GM18519 (cell line): ENCODE measurements around the gene MRPS18A.

Experiments used
- ATAC-seq: cut with Tn5 transposase; IDR thresholded peaks from one replicate; pipeline ENCODE4 v1.9.1; 2021; ENCODE audit warnings: mild to moderate bottlenecking, moderate library complexity; ENCODE audit not compliant: unreplicated experiment, low FRiP score

The MRPS18A gene

GRCh38 chr6:43699564-43700186 is 12.1 kb upstream of the MRPS18A start:
- ATAC-seq: no peak

GRCh38 chr6:43698584-43699349 is 11.2 kb upstream of the MRPS18A start:
- no peak for ATAC-seq

DNA sequence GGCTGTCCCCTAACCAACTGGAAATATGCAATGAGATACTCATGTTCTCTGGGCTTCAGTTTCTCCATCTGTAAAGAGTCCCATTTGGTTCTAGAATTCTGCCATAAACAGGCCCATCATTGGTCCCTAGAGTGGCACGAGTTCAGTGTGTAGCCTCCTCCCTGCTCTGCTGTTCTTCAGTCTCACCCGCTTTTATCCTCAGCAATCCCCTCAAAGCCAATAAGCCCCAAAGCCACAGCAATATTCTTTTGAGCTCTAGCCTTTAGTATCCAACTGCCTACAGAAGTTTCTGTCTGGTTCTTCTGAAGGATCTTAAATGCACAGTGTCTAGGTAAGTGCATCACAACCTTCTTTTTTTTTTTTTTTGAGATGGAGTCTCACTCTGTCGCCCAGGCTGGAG is 9.8 kb upstream of the MRPS18A start:
- ATAC-seq: no peak

DNA sequence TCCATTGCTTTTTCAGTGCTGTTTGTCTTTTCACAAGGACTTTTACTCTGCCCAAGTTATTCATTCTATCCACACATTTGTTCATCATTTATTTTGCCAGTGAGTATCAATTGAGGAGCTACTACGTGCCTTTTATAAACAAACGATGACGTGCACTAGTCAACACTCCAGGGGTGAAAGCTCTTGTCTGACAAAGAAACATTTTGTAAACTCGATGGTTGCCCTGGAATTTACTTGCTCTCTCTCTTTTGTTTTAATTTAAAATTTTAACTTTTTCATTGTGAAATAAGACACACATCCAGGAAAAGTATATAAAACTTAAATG is 8.3 kb upstream of the MRPS18A start:
- ATAC-seq: no peak

DNA sequence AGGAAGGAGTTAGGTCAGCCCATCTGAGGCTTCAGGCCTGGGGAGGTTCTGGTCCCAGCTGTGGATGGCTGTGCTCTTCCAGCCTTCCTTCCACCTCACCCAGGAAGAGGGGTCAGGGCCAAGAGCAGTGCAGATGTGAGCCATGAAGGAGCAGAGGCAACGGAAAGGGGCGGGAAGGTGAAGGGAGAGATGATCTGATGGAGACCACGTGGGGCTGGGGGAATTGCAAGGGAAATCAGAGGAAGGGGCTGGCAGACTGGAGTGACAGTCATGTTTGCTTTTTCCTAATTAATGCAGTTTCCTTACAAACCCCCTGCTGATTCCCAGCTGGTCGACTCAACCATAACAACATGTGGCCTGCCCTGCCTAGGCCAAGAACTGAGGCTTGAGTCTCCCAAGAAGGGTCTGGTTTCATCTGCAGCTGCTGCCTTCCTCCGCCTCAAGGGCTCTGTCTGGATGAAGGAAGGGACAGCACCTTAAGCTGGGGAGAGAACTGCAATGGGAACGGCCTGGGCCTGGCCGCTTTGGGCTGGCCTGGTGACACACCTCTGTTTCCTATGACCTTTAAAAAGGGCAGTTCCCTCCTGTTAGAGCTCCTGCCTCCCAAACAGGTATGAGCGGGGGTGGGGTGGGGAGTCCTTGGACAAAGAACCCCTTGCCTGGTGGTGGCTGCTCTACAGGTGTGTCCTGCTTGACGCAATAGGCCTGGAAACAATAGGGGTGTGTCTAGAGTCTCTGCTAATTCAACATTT is 7.8 kb upstream of the MRPS18A start:
- no peak for ATAC-seq

- no peak for ATAC-seq
Measured at GRCh38 chr6:43689421-43689820, 1.8 kb upstream of the MRPS18A start.

- ATAC-seq: no peak
Measured at GRCh38 chr6:43687079-43687436, 533 bp downstream of the MRPS18A start.

DNA sequence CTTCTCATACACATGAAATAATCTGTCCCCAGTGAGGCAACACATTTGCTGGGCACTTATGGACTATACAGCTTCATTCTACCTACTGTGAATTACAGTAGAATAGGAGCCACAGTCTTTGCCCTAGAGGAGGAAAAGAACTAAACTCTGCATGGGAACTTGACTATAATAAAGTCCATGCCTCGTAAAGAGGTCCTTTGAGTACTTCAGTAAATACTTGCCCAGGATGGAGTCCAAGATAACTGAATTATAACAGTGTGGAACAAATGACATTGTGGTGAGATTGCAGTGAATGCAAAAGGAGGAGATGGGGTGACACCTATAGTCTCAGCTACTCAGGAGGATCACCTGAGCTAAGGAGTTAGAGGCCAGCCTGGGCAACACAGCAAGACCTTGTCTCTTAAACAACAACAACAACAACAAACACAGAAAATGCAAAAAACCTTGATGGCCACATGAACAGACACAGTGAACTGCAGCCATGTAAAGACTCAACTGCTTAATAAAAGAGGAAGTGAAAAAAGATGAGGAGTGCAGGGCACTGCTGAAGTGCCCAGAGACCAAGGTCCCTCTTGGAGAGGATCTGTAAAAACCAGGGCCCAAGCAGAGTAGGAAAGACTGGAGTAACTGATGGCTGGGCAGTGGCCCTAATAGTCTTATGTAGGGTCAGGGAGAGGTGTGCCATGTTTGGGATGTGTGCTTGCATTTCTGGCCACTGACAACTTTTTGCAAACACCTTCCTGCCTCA is 3.7 kb downstream of the MRPS18A start:
- no peak for ATAC-seq

GRCh38 chr6:43682724-43683429 is 4.7 kb downstream of the MRPS18A start:
- no peak for ATAC-seq

DNA sequence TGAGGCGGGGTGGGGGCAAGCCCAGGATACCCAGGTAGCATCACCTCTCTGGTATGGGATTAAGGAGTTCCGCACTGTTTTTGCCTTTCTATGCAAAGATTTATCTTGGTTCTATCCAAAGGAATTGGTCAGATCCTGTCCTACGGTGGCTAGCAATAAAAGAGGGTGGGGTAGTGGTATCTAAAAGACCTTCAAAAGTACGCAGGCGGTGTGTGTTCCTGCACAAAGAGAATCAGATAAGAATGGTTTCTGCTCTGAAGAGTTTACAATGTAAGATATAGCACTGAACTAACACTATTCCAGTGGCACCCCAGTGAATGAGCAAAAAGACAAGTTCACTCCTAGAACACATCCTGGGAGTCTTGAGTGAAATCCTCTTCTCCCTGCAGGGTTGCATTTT is 6.3 kb downstream of the MRPS18A start:
- no peak for ATAC-seq

- ATAC-seq: no peak
Measured at GRCh38 chr6:43680308-43681200, 7.0 kb downstream of the MRPS18A start.

DNA sequence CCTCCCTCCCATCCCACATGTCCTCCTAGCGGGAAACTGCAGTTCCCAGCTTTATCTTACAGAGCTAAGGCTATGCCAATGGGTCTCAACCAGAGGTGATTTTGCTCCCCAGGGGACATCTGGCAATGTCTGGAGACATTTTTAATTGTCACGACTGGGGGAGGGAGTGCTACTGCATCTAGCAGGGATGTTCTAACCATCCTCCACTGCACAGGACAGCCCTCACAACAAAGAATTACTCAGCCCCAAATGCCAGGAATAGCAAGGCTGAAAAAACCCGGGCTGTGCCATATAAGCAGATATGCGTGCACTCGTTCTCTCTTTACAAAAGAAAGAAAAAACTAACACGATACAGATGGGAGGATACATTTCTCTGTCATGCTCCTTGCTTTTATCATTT is 8.5 kb downstream of the MRPS18A start:
- ATAC-seq: no peak

DNA sequence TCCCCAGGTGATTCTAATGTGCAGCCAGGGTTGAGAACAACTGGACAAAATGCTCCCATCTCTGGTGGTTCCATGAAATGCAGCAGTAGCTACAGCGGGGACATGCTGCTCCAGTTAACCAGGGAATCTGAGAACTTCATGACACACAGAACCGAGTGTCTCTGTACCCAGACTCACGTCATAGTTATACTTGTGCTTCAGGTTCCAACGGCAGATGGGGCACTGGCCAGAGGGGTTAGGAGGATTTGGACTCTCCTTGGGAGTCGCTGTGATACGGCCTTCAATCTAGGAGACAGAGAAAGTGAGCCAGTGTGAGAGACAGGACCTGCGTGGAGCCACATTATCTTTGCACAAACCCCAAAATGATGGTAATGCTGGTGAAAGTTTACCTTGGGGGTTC is 9.2 kb downstream of the MRPS18A start:
- no peak for ATAC-seq

DNA sequence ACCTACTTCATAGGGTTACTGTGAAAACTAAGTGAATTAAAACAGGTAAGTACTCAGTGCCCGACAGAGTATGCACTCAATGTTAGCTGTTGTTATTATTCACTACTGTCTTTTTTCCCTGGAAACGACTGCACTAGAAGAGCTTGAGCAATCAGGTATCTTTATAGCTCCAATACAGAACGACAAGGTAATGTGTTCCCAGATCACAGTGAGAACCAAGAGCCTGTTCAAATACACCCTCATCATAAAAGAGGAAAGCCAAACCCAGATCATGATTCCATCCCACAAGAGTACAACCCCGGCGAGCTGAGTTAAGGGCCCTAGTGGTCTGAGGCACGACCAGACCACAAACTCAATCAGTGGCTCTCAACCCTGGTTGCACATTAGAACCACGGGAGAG is 9.8 kb downstream of the MRPS18A start:
- no peak for ATAC-seq

DNA sequence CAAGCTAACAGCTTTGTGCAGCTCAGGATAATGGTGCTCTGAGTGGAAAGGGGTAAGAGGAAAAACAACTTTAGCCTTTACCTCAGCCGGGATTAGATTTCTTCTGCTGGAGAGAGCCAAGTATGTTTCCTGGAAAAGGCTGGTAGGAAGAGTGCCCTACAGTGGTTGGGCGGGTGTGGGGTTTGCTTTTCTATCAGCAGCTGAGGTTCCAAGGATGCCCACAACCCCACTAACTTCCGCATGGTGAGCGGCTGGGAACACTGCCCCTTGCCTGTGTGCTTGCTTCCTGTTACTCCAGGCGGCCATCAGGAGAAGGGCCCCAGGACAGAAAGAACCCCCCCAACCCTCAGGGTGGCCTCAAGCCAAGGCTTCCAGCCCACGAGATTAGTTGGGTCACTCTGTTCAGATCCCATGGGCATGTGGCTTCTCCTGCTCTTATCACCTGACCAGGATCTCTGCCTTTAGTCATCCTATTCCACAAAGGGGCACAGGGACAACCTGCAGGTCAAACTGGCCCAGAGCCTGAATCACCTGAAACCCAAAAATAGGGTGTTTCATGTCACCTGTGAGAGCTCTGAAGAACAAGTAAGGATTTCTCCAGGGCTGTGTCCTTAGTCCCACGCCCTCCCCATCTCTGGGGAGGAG is 10.5 kb downstream of the MRPS18A start:
- no peak for ATAC-seq

DNA sequence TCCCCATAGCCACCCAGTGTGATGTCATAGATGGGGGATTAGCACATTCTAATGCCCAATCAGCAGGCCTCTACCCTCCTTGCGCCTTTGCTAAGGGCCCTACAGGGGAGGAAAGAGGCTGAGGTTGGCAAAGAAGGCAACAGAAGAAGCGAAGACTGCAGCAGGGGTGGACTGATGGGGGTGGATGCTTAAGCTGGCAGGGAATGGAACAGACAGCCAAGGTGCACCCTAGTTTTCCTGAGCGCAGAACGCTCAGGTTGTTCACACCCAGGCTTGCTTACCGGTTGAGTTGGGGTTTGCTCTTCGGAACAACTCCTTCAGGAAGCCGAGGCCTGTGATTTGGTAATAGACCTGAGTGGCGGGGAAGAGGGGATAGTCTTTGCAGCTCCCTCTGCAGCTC is 12.7 kb downstream of the MRPS18A start:
- ATAC-seq: no peak

GRCh38 chr6:43674291-43674690 is 13.3 kb downstream of the MRPS18A start:
- no peak for ATAC-seq

DNA sequence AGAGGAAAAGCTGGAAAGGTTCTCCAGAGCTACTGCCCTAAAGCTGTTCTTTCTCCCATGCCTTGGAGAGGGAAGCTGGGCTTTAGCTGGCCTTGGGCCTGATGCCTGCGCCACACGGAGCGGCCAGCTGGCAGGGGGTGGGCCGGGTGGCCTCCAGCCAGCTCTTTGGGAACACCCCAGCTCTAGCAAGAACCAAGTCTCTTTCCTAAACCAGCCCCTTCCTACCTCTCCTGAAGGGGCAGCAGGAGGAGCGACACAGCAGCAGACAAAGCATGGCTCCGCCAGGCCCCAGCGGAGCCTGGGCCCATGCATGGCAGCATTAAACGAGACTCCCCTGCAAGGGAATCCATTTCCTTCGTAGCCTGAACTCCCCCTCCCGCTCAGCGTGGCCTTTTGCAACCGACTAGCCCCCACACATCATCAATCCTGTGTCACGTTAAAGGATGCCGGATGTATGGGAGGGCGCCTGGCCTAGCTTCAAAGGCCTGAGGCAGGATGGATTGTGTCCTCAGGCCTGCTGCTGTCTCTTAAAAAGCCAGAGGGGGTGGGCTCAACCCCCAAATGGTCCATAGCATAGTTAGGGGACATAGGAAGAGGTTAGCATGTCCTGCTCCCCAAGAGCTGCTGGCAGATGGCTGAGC is 14.0 kb downstream of the MRPS18A start:
- ATAC-seq: no peak
